Aorta (tissue), 5 donors: Measurements from ENCODE around the gene MACROD1. TPM values are rescaled to one million over a fixed set of nuclear protein-coding genes. Genes with fewer than 3 reads are reported as not detected.

ENCODE experiments used
- ATAC-seq: fragments of 200-7000 bp; cut with Tn5 transposase; one replicate; pipeline ENCODE4 v1.9.1; 2022; ENCODE audit warnings: moderate library complexity; ENCODE audit not compliant: low FRiP score
- DNase-seq, 2 donors: peaks; one replicate each; pipeline ENCODE4 v3.0.0-alpha.2; 2020
- H3K27ac ChIP-seq, 2 donors: one replicate each; pipeline ENCODE4 v1.5.1; 2013; ENCODE audit warnings: low read length in 2 of 2, mild to moderate bottlenecking in 2 of 2, moderate library complexity in 2 of 2, control low read depth in 1 of 2, inconsistent platforms in 1 of 2, low read depth in 1 of 2
- H3K27me3 ChIP-seq, 2 donors: one replicate each; pipeline ENCODE4 v1.6.1; 2013; ENCODE audit warnings: control low read depth in 1 of 2, low read length in 1 of 2, mild to moderate bottlenecking in 1 of 2, moderate library complexity in 1 of 2; ENCODE audit not compliant: insufficient read depth in 2 of 2, control insufficient read depth in 1 of 2
- H3K36me3 ChIP-seq, 2 donors: one replicate each; pipeline ENCODE4 v1.6.1; 2013; ENCODE audit warnings: control low read depth in 1 of 2, low read length in 1 of 2, mild to moderate bottlenecking in 1 of 2; ENCODE audit not compliant: insufficient read depth in 2 of 2, control insufficient read depth in 1 of 2
- H3K4me1 ChIP-seq, 2 donors: one replicate each; pipeline ENCODE4 v1.6.1; 2013; ENCODE audit warnings: low read length in 2 of 2, control low read depth in 1 of 2, mild to moderate bottlenecking in 1 of 2, moderate library complexity in 1 of 2; ENCODE audit not compliant: insufficient read depth in 2 of 2, control insufficient read depth in 1 of 2
- H3K4me3 ChIP-seq, 2 donors: one replicate each; pipeline ENCODE4 v1.5.1; 2013; ENCODE audit warnings: low read length in 2 of 2, control low read depth in 1 of 2, mild to moderate bottlenecking in 1 of 2
- H3K9me3 ChIP-seq: one replicate; pipeline ENCODE4 v1.6.1; 2013; ENCODE audit warnings: mild to moderate bottlenecking, low read length; ENCODE audit not compliant: control insufficient read depth
- WGBS, 2 donors: extraction: QIAGEN DNeasy Blood & Tissue Kit; methylation state at CpG; one replicate each; pipeline ENCODE4 v1.1.7; 2013; 5-methylcytosine and 5-hydroxymethylcytosine counted together
- intact Hi-C, 2 donors: fragments of 100-400 bp; cut with DNase I; formaldehyde crosslinking; loops; one replicate each; pipeline versions ENCODE4 v1.14.2 to v1.15.0; 2022
- polyA plus RNA-seq, 2 donors: library from polyadenylated mRNA; stranded (reverse); fragments of 200-250 nt; gene quantifications; one replicate each; pipeline ENCODE4 v1.2.3, GENCODE V29; 2013
- total RNA-seq, 2 donors: library from RNA; stranded (reverse); fragmentation: NEBNext Ultra II Directional; extraction: Animal tissue kit (Norgen Biotek cat#: 25700); gene quantifications; one replicate each; pipeline ENCODE4 v1.2.1, GENCODE V29; 2021
- donor health status: healthy with polysubstance abuse.
- donor health status: Bipolar disorder and iron deficiency.
- donor health status: DM: no; HTN: no; CAD: no.
- donor health status: DM: no; HTN: no; CAD: no.
- donor health status: DM: yes; HTN: yes; CAD: no.

MACROD1 gene
- total and polyA plus RNA-seq, 4 donors: 12.7 to 125 (median 65.2) TPM

DNA sequence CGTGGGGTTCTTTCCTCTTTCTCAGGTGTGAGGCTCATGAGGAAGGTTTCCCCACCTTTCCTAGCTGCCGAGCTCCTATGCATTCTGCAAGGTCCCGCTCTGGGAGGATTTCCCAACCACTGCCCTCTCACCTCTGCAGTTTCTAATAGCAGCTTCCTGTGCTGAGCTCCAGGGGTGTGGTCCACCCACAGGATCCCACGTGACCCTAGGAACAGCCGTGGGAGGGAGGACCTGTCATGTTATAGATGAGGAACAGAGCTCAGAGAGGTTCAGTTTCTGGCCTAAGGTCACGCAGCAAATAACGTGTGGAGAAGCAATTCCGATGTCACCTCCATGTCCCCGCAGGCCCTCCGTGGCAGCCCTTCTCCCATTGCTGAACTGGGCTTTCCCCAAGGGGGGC, 91.7 kb downstream of the MACROD1 start:
- no peak for ATAC-seq
- H3K36me3 ChIP-seq: no peaks in the 10 kb centered on the region
- no peaks in the 10 kb centered on the region for H3K27me3 ChIP-seq
- DNase-seq: no peak
- H3K4me3 ChIP-seq: no peak overlapping the region
- intact Hi-C loops: no loop called here
- no peaks in the 10 kb centered on the region for H3K9me3 ChIP-seq
- no peaks in the 10 kb centered on the region for H3K4me1 ChIP-seq
- no peak overlapping the region for H3K27ac ChIP-seq
- 90 to 96% methylated on average over 10 of the region's 10 CpGs for WGBS, 2 donors

DNA sequence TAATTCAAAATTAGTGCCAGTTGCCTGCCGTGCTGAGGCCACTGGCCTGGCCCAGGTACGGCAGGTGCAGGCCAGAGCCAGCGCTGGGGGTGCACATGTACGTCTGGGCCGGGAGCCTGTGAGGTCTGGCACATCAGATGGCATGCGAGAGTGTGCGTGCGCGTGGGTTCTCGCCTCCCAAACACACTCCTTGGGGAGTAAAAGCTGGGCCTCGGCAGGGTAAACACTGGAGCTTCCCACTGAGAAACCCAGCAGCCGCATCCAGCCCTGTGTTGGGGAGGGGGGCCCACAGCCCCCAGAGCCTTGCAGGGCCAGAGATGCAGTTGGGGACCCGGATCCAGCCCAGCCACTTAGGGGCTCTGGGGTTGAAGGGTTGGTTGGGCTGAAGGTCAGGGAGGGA, 92.4 kb downstream of the MACROD1 start:
- no peak for DNase-seq
- intact Hi-C loops: no loop called here
- no peak overlapping the region for H3K4me3 ChIP-seq
- H3K27me3 ChIP-seq: no peaks in the 10 kb centered on the region
- H3K9me3 ChIP-seq: no peaks in the 10 kb centered on the region
- no peak for ATAC-seq
- H3K27ac ChIP-seq: no peak overlapping the region
- 68 to 78% methylated on average over 13 of the region's 13 CpGs for WGBS, 2 donors
- H3K4me1 ChIP-seq: no peaks in the 10 kb centered on the region
- no peaks in the 10 kb centered on the region for H3K36me3 ChIP-seq

DNA sequence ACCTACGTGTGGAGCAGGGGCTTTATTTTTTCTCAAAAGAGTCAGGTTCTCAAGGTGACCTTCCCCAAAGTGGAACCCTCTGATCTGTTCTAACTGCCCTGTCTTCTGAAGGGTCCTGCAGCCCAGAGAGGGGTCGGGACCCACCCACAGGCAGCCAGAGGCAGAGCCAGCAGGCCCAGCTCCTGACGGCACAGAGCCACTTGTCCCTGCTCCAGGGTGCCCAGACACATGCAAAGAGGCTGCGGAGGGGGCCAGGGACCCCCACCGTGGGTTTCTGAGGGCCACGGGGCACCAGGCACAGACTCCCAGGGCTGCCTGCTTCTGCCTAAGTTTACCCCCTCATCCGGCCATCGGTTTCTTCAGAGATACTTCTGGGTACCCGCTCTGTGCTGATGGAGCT, 93.0 kb downstream of the MACROD1 start:
- no peak overlapping the region for H3K27ac ChIP-seq
- H3K9me3 ChIP-seq: no peaks in the 10 kb centered on the region
- H3K4me3 ChIP-seq: no peak overlapping the region
- intact Hi-C loops: no loop called here
- H3K4me1 ChIP-seq: no peaks in the 10 kb centered on the region
- ATAC-seq (no peak), DNase-seq (no peak)
- 81 to 89% methylated on average over 9 of the region's 9 CpGs for WGBS, 2 donors
- no peaks in the 10 kb centered on the region for H3K36me3 ChIP-seq
- no peaks in the 10 kb centered on the region for H3K27me3 ChIP-seq

DNA sequence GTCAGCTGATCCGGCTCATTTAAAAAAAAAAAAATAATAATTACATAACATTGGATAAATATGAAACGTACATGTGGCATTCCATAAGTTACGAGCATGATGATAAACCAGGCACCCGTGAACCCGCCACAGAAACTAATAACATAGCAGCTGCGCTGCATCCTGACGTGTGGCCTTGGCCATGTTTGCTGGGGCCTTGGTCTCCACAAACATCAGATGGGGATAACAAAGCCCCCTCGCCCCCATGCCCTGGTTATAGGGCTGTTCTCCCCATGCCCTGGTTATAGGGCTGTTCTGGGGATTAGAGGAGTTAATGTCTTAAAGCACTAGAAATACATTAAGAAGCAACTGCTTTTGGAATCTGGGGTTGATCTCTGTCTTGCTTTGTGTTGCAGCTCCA, 93.5 kb downstream of the MACROD1 start:
- H3K27ac ChIP-seq: no peak overlapping the region
- intact Hi-C loops: no loop called here
- H3K36me3 ChIP-seq: no peaks in the 10 kb centered on the region
- DNase-seq (no peak), ATAC-seq (no peak)
- H3K4me1 ChIP-seq: no peaks in the 10 kb centered on the region
- H3K4me3 ChIP-seq: no peak overlapping the region
- H3K27me3 ChIP-seq: no peaks in the 10 kb centered on the region
- WGBS, 2 donors: 80 to 82% methylated on average over 8 of the region's 8 CpGs
- H3K9me3 ChIP-seq: no peaks in the 10 kb centered on the region

DNA sequence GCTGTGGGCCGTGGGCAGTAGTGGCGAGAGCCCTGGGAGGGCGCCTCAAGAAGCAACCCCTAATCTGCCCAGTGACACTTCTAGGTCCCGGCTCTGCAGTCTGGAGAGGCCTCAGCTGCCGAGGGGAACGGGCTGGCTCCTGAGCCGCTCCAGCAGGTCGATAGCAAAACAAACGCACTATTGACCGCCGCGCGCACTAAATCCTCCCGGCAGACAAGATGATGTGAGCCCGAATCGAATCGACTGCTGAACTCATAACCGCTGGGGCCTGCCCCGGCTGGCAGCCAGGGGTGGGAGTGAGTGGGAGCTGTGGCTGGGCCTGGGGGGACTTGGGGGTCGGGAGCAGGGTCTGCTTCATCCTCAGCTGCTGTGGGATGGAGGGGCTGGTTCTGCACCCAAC, 94.1 kb downstream of the MACROD1 start:
- WGBS, 2 donors: 83 to 88% methylated on average over 20 of the region's 20 CpGs

DNA sequence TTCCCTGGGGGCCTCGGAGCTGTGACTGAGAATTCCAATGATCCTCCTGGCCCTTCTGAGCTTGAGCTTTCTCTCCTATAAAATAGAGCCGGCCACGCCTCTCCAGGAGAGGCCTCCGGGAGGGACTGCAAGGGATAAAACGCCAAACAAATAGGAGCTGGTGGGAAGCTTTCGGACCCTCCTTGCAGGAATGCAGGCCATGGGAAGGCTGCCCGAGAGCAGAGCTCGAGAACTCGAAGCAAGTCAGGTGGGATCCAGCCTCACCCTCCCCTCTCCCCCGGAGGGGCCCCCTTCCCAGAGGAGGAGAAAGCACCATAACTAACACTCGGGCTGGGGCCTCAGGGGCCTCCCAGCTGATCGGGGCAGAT, 95.6 kb downstream of the MACROD1 start:
- Histone ChIP-seq H3K27me3 (no peaks in the 10 kb centered on the region), H3K4me1 (no peaks in the 10 kb centered on the region), H3K9me3 (no peaks in the 10 kb centered on the region), H3K36me3 (no peaks in the 10 kb centered on the region), H3K27ac (no peak overlapping the region), H3K4me3 (no peak overlapping the region)
- no peak for ATAC-seq
- no peak for DNase-seq
- intact Hi-C loops: no loop called here
- WGBS, 2 donors: 79% methylated on average over 12 of the region's 12 CpGs

More for the DNA sequence above, 94.1 kb downstream of the MACROD1 start:
- Histone ChIP-seq H3K4me1 (no peaks in the 10 kb centered on the region), H3K36me3 (no peaks in the 10 kb centered on the region), H3K27me3 (no peaks in the 10 kb centered on the region), H3K4me3 (no peak overlapping the region), H3K27ac (no peak overlapping the region), H3K9me3 (no peaks in the 10 kb centered on the region)
- intact Hi-C loops: no loop called here
- ATAC-seq (no peak), DNase-seq (no peak)

DNA sequence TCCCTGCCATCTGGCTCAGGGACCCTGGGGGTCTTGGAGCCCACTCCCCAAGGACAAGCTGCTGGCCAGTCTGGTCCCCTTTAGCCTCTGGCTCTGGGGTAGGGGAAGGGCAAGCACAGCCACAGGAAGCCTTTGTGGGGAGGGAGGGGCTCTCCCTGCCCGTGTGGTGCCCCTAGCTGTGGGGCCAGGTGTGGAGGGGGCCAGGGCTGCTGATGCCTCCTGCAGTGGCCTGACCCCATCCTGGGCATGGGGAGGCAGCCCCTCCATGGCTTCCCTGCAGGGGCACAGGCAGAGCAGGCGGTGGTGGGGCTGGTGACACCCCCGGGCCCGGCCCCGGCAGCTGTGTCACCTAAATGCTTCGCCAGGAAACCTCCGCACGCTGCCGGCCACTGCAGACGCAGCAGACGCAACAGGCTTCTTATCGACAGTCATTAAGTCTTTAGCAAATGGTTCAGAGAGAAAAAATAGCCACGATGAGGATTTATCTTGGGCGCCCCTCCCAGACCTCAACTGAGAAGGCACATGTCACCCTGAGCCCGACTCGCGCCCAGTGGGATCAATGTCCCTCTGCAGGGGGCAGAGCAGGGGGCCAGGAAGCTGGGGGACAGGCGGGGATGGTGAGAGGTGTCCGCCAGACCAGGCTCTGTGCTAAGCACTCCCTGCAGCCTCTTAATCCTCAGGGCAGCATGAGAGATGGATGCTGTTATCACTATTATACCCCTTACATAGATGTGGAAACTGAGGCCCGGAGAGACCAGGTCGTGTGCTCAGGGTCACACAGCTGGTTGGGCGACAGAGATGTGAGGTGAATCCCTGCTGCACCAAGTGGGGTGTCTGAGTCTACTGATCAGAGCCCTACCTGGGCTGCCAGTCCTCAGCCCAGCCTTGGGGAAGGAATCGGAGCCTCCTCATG, 96.3 kb downstream of the MACROD1 start:
- ATAC-seq (no peak), DNase-seq (no peak)
- intact Hi-C loops: no loop called here
- no peaks in the 10 kb centered on the region for H3K9me3 ChIP-seq
- no peak overlapping the region for H3K27ac ChIP-seq
- H3K4me3 ChIP-seq: no peak overlapping the region
- WGBS, 2 donors: 80 to 81% methylated on average over 23 of the region's 23 CpGs
- H3K4me1 ChIP-seq: no peaks in the 10 kb centered on the region
- no peaks in the 10 kb centered on the region for H3K36me3 ChIP-seq
- no peaks in the 10 kb centered on the region for H3K27me3 ChIP-seq

- Histone ChIP-seq H3K27me3 (no peaks in the 10 kb centered on the region), H3K4me3 (no peak overlapping the region), H3K27ac (no peak overlapping the region), H3K9me3 (no peaks in the 10 kb centered on the region), H3K4me1 (no peaks in the 10 kb centered on the region), H3K36me3 (no peaks in the 10 kb centered on the region)
- 89 to 93% methylated on average over 20 of the region's 20 CpGs for WGBS, 2 donors
- intact Hi-C loops: no loop called here
- DNase-seq (no peak), ATAC-seq (no peak)
Observed at GRCh38 chr11:64068705-64069400, 97.1 kb downstream of the MACROD1 start.
